Measurements from ENCODE around the gene ZNF432. TPM values are rescaled to one million over a fixed set of nuclear protein-coding genes. Genes with fewer than 3 reads are reported as not detected.
"Not testable (repeated sequence)": the region's sequence is repeated elsewhere in the genome, so short reads cannot be mapped to it uniquely, and the experiment has no call there.

The ZNF432 gene
- total RNA-seq, 1 donor from 2014 or later, result 19.1 TPM

- peak overlapping the region; percentile 23 for H3K27ac Mint-ChIP-seq
- TF ChIP-seq CTCF (conservative IDR thresholded peaks at IDR 0.05), result no peak
- peaks cover 76% of the 10 kb centered on the region for H3K36me3 Mint-ChIP-seq
- H3K4me1 Mint-ChIP-seq (ENCODE audit: unreplicated experiment), result no peaks in the 10 kb centered on the region
- no peak for DNase-seq (ENCODE audit: extremely low spot score, unreplicated experiment)
- peaks cover 34% of the 10 kb centered on the region for H3K9me3 Mint-ChIP-seq
- no peaks in the 10 kb centered on the region for H3K27me3 Mint-ChIP-seq
- H3K4me3 Mint-ChIP-seq, result no peak overlapping the region
Observed at GRCh38 chr19:52034051-52034728, 14.4 kb downstream of the ZNF432 start.

DNA sequence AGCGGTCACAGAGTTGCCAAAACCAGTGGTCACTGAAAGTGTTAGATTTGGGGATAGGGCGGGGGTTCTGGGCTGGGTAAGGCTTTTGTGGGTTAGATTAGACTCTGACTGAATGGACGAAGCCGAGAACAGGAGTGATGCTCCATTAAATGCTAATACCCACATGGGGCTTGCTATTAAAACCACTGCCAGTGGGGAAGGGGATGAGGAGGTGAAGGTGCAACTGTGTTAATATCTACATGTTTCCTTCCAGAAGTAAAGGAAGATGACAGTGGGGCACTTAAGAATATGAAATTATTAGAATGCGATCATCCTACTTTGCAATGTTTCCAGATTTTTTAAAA, 19.9 kb downstream of the ZNF432 start:
- H3K36me3 Mint-ChIP-seq, result peaks cover 65% of the 10 kb centered on the region
- H3K27ac Mint-ChIP-seq, result peak overlapping the region; percentile 98
- H3K27me3 Mint-ChIP-seq, result no peaks in the 10 kb centered on the region
- DNase-seq (ENCODE audit: extremely low spot score, unreplicated experiment), result no peak
- H3K4me3 Mint-ChIP-seq, result peak overlapping the region; percentile 96
- peaks cover 19% of the 10 kb centered on the region for H3K4me1 Mint-ChIP-seq (ENCODE audit: unreplicated experiment)
- no peak for TF ChIP-seq CTCF (conservative IDR thresholded peaks at IDR 0.05)
- H3K9me3 Mint-ChIP-seq, result peaks cover 12% of the 10 kb centered on the region

DNA sequence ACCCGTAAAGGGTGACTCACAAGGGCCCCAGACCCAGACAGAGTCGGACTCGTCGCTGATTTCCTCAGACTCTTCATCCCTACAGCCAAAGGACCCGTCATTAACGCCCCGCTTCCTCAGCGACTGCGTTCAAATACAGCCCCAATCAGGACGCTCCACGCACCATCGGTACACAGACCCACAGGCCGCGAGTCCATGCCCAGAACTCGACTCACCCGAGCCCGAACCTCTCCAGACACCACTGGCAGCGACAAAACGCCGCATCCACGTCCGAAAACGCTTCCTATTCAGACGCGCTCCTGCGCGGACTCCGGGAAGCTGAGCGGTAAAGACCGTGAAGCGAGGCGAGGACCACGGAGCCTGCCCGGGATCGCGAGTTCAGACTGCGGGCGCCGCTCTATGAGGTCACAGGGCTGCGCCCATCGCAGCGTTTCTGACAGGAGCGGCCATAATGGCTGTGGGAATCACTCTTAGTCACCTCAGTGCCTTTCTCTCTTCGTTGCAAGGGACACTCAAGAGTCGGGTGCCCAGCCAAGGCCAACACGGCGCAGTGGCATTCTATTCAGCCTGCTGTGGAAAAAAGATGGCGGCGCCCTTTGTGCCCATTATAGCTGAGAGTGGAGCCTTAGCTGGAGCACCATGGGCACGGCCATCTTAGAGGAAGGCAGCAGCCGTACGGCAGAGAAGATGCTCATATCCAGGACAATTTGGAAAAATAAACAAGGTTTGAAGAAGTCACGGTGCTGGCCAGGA, 20.4 kb downstream of the ZNF432 start, which contains the start of gene ZNF614:
ZNF614 (minus strand) TSS at position 353 of the 753 bp plus-strand sequence. CDS start 2,634 bp downstream, outside the sequence.
- no peak for TF ChIP-seq CTCF (conservative IDR thresholded peaks at IDR 0.05)
- Mint-ChIP-seq H3K4me3 (peak within 1 kb of the TSS; percentile 96), H3K27ac (peak within 1 kb of the TSS; percentile 98)

DNA sequence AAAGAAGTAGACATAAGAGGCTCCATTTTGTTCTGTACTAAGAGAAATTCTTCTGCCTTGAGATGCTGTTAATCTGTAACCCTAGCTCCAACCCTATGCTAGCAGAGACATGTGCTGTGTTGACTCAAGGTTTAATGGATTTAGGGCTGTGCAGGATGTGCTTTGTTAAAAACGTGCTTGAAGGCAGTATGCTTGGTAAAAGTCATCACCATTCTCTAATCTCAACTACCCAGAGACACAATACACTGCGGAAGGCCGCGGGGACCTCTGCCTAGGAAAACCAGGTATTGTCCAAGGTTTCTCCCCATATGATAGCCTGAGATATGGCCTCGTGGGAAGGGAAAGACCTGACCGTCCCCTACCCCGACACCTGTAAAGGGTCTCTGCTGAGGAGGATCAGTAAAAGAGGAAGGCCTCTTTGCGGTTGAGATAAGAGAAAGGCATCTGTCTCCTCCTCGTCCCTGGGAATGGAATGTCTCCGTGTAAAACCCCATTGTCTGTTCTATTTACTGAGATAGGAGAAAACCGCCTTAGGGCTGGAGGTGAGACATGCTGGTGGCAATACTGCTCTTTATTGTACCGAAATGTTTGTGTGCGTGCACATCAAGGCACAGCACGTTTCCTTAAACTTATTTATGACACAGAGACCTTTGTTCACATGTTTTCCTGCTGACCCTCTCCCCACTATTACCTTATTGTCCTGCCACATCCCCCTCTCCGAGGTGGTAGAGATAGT, 22.2 kb downstream of the ZNF432 start:
- H3K27ac Mint-ChIP-seq; H3K9me3 Mint-ChIP-seq; H3K27me3 Mint-ChIP-seq; DNase-seq (ENCODE audit: extremely low spot score, unreplicated experiment): not testable (repeated sequence)
- Mint-ChIP-seq H3K4me3 (peak overlapping the region; percentile 96), H3K4me1 (ENCODE audit: unreplicated experiment) (peaks cover 19% of the 10 kb centered on the region), H3K36me3 (peaks cover 69% of the 10 kb centered on the region)

More for the DNA sequence above, 20.4 kb downstream of the ZNF432 start, which contains the start of gene ZNF614:
- Mint-ChIP-seq H3K4me1 (ENCODE audit: unreplicated experiment) (peaks cover 19% of the 10 kb centered on the region), H3K36me3 (peaks cover 65% of the 10 kb centered on the region), H3K27me3 (no peaks in the 10 kb centered on the region), H3K9me3 (peaks cover 10% of the 10 kb centered on the region)
- peak; percentile 90 for DNase-seq (ENCODE audit: extremely low spot score, unreplicated experiment)

- H3K9me3 Mint-ChIP-seq, result peaks cover 11% of the 10 kb centered on the region
- H3K4me1 Mint-ChIP-seq (ENCODE audit: unreplicated experiment), result peaks cover 19% of the 10 kb centered on the region
- H3K4me3 Mint-ChIP-seq; H3K27me3 Mint-ChIP-seq; H3K27ac Mint-ChIP-seq; DNase-seq (ENCODE audit: extremely low spot score, unreplicated experiment): not testable (repeated sequence)
- peaks cover 78% of the 10 kb centered on the region for H3K36me3 Mint-ChIP-seq
Observed at GRCh38 chr19:52024478-52024877, 24.2 kb downstream of the ZNF432 start.

DNA sequence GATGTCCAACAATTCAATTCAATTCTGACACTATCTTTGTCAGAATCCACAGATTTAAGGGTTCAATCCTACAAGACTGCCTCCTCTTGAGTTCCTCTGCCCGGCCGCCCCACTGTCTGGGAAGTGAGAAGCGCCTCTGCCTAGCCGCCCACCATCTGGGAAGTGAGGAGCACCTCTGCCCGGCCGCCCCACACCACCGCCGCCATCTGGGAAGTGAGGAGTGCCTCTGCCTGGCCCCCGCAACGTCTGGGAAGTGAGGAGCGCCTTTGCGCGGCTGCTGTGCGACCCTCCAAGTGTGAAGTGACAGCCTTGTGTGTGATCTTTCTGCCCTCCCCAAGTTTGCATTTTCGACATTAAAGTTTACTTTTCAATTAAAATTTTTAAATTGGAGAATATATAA, 26.4 kb downstream of the ZNF432 start:
- TF ChIP-seq CTCF (conservative IDR thresholded peaks at IDR 0.05), result no peak
- Mint-ChIP-seq H3K36me3 (peaks cover 89% of the 10 kb centered on the region), H3K27me3 (no peaks in the 10 kb centered on the region), H3K4me1 (ENCODE audit: unreplicated experiment) (peaks cover 9% of the 10 kb centered on the region), H3K4me3 (no peak overlapping the region), H3K27ac (no peak overlapping the region), H3K9me3 (peaks cover 11% of the 10 kb centered on the region)
- DNase-seq (ENCODE audit: extremely low spot score, unreplicated experiment), result no peak
